Right cardiac atrium (tissue), 5 donors: ENCODE measurements around the gene SMIM22. TPM values are rescaled to one million over a fixed set of nuclear protein-coding genes. Genes with fewer than 3 reads are reported as not detected.

Experiments used
- ATAC-seq, 2 donors: fragments of 200-7000 bp; cut with Tn5 transposase; one replicate each; pipeline versions ENCODE4 v1.8.0 to v1.9.1; 2020; ENCODE audit warnings: moderate library complexity in 2 of 2, mild to moderate bottlenecking in 1 of 2
- DNase-seq, 3 donors: peaks; one replicate each; pipeline ENCODE4 v3.0.0-alpha.2; 2020
- H3K27ac ChIP-seq: one replicate; pipeline ENCODE4 v1.5.1; 2013; ENCODE audit warnings: mild to moderate bottlenecking, low read length, control low read depth, moderate library complexity
- H3K27me3 ChIP-seq: one replicate; pipeline ENCODE4 v1.6.1; 2013; ENCODE audit not compliant: control insufficient read depth, insufficient read depth
- H3K4me1 ChIP-seq: one replicate; pipeline ENCODE4 v1.6.1; 2013; ENCODE audit warnings: low read length; ENCODE audit not compliant: control insufficient read depth, insufficient read depth
- H3K4me3 ChIP-seq: one replicate; pipeline ENCODE4 v1.5.1; 2013; ENCODE audit warnings: low read length, control low read depth
- H3K9me3 ChIP-seq: one replicate; pipeline ENCODE4 v1.6.1; 2013; ENCODE audit warnings: low read length; ENCODE audit not compliant: control insufficient read depth
- WGBS: extraction: QIAGEN DNeasy Blood & Tissue Kit; methylation state at CpG from one replicate; pipeline ENCODE4 v1.1.7; 2013; 5-methylcytosine and 5-hydroxymethylcytosine counted together
- intact Hi-C, 4 donors: fragments of 100-400 bp; cut with DNase I; formaldehyde crosslinking; loops; one replicate each; pipeline versions ENCODE4 v1.11.0 to v1.14.0; 2022 to 2023
- polyA plus RNA-seq: library from polyadenylated mRNA; stranded (reverse); fragments of 200-250 nt; gene quantifications from one replicate; pipeline ENCODE4 v1.2.3, GENCODE V29; 2013
- total RNA-seq, 4 donors: library from RNA; stranded (reverse); fragmentation: NEBNext Ultra II Directional; extraction: Animal tissue kit (Norgen Biotek cat#: 25700); gene quantifications; one replicate each; pipeline ENCODE4 v1.2.1, GENCODE V29; 2021
- donor health status: healthy with polysubstance abuse.
- donor health status: DM: no; HTN: yes; CAD: no.
- donor health status: DM: no; HTN: no; CAD: no.
- donor health status: DM: no; HTN: yes; CAD: no; lungs with severe emphysema.
- donor health status: DM: yes; HTN: yes; CAD: no.

Gene SMIM22
- total and polyA plus RNA-seq, 5 donors: not detected

DNA sequence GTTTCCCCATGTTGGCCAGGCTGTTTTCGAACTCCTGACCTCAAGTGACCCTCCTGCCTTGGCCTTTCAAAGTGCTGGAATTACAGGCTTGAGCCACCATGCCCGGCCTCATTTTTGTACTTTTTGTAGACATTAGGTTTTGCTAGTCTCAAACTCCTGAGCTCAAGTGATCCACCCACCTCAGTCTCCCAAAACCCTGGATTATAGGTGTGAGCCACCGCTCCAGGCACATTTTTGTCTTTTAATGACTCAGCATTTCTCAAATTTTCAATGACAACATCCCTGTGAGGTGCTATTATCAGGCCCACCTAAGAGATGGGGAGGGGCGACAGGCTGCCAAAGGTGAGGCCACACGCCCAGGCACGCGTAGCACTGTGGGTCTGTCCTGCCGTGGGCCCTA is 8.1 kb upstream of the SMIM22 start:
- intact Hi-C loops: no loop called here
- H3K4me1 ChIP-seq: no peaks in the 10 kb centered on the region
- 95% methylated on average over 8 of the region's 8 CpGs for WGBS
- ATAC-seq: peak in 1 of 2 donors; percentile 12
- H3K27ac ChIP-seq: no peak overlapping the region
- H3K4me3 ChIP-seq: no peak overlapping the region
- H3K9me3 ChIP-seq: no peaks in the 10 kb centered on the region
- H3K27me3 ChIP-seq: no peaks in the 10 kb centered on the region
- peak in 1 of 3 donors; percentile 18 for DNase-seq

DNA sequence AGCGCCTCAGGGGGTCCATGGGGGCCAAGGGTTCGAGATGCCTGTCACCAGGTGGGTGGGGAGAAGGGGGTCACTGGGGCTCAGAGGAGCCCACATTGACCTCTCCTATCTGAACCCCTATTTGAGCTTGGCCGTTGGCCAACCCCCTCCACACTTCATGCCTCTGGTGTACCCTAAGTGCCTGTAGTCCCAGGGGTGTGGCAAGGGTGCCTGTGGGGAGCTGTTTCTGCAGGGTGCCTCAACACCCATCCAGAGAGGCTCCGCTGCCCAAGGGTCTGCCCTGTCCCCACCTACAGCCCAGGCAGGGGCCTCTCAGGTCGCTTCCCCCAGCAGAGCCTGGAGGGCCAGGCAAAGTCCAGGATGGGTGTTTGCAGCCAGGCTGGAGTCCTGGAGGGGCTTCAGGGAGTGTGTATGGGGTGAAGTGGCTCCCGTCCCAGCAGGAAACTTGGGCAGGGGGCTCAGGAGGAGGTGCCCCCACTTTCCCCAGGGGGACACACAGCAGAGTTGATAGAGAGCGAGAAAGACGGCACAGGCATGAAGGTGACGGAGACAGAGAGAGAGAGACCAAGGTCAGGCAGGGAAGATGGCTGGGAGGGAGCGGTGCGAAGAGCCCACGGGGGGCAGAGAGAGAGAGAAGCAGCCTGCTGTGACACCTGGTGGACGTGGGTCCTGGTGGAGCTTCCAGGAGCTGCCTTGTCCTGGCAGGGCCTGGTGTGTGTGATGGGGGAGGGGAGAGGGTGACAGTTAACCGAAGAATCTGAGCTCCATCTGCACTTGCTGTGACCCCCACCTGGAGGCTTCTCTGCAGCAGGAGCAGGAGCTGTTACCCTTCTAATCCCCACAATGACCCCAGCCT is 7.3 kb upstream of the SMIM22 start, which contains the start of gene SEPTIN12:
Gene SEPTIN12, minus strand, starts transcription at position 719 of the 856 bp plus-strand sequence. Its CDS starts 700 bp downstream, at position 19.
- WGBS: 62% methylated on average over 14 of the region's 14 CpGs
- Histone ChIP-seq H3K4me3 (no peak within 1 kb of the TSS), H3K27ac (no peak within 1 kb of the TSS), H3K4me1 (no peaks in the 10 kb centered on the region), H3K27me3 (no peaks in the 10 kb centered on the region), H3K9me3 (no peaks in the 10 kb centered on the region)
- ATAC-seq: peak; percentile 20 to 22
- intact Hi-C loops: no loop called here
- peak in 1 of 3 donors; percentile 43 for DNase-seq

GRCh38 chr16:4788489-4788889 is 6.7 kb upstream of the SMIM22 start:
- intact Hi-C loops: no loop called here
- no peak overlapping the region for H3K4me3 ChIP-seq
- DNase-seq (peak in 1 of 3 donors; percentile 17), ATAC-seq (no peak)
- H3K27ac ChIP-seq: no peak overlapping the region
- no peaks in the 10 kb centered on the region for H3K27me3 ChIP-seq
- 58% methylated on average over 9 of the region's 9 CpGs for WGBS
- no peaks in the 10 kb centered on the region for H3K4me1 ChIP-seq
- no peaks in the 10 kb centered on the region for H3K9me3 ChIP-seq

DNA sequence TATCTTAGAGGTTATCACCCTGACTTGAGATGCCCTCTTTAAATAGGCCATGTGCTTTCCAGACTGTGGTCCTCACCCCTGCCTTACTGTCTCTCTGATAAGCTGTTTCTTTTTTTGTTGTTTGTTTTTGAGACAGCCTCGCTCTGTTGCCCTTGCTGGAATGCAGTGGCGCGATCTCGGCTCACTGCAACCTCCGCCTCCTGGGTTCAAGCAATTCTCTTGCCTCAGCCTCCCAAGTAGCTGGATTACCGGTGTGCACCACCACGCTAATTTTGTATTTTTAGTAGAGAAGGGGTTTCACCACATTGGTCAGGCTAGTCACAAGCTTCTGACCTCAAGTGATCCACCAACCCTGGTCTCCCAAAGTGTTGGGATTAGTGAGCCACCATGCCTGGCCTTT is 6.3 kb upstream of the SMIM22 start:
- Histone ChIP-seq H3K4me3 (no peak overlapping the region), H3K27ac (no peak overlapping the region), H3K4me1 (no peaks in the 10 kb centered on the region), H3K9me3 (no peaks in the 10 kb centered on the region), H3K27me3 (no peaks in the 10 kb centered on the region)
- ATAC-seq (no peak), DNase-seq (no peak)
- intact Hi-C loops: no loop called here
- 79% methylated on average over 7 of the region's 7 CpGs for WGBS

- Histone ChIP-seq H3K9me3 (no peaks in the 10 kb centered on the region), H3K4me3 (no peak overlapping the region), H3K27ac (no peak overlapping the region), H3K4me1 (no peaks in the 10 kb centered on the region), H3K27me3 (no peaks in the 10 kb centered on the region)
- no peak for ATAC-seq
- peak in 1 of 3 donors; percentile 6 for DNase-seq
- intact Hi-C loops: no loop called here
- 87% methylated on average over 10 of the region's 10 CpGs for WGBS
These were observed 4.9 kb upstream of the SMIM22 start for GRCh38 chr16:4790261-4790660.

GRCh38 chr16:4790871-4791270 is 4.3 kb upstream of the SMIM22 start:
- no peaks in the 10 kb centered on the region for H3K4me1 ChIP-seq
- DNase-seq: peak in 1 of 3 donors; percentile 4
- intact Hi-C loops: no loop called here
- no peaks in the 10 kb centered on the region for H3K9me3 ChIP-seq
- ATAC-seq: no peak
- H3K27me3 ChIP-seq: no peaks in the 10 kb centered on the region
- H3K27ac ChIP-seq: no peak overlapping the region
- 66% methylated on average over 10 of the region's 10 CpGs for WGBS
- no peak overlapping the region for H3K4me3 ChIP-seq

GRCh38 chr16:4792951-4793513 is 2.1 kb upstream of the SMIM22 start:
- intact Hi-C loops: no loop called here
- H3K4me1 ChIP-seq: no peaks in the 10 kb centered on the region
- H3K9me3 ChIP-seq: no peaks in the 10 kb centered on the region
- no peak overlapping the region for H3K27ac ChIP-seq
- WGBS: 74% methylated on average over 13 of the region's 13 CpGs
- peak in 1 of 3 donors; percentile 5 for DNase-seq
- H3K4me3 ChIP-seq: no peak overlapping the region
- ATAC-seq: no peak
- H3K27me3 ChIP-seq: no peaks in the 10 kb centered on the region

DNA sequence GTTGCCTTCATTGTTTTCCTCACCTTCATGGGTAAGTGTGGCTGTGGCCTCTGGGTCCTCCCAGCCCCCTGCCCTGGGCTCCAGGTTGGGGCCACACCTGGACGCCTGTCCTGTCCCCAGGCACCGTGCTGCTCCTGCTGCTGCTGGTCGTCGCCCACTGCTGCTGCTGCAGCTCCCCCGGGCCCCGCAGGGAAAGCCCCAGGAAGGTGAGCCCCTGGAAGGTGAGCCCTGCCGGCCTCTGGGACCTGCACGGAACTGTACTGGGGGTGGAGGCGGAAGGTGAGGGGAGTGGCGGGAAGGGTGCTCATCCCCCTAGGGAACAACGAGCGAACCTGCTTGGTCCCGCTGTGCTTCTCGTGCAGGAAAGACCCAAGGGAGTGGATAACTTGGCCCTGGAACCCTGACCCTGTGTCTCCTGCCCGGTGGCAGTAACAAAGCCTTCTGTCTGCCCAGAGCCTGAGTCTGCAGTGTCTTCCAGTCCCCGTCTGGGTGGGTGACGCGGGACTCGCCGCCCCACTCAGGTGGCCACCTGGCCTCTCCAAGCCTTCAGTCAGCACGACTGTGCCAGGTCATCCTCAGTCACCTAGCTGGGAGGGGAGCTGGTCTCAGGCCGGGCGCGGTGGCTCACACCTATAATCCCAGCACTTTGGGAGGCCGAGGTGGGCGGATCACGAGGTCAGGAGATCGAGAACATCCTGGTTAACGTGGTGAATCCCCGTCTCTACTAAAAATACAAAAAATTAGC is 831 bp downstream of the SMIM22 start:
- peak in 1 of 2 donors; percentile 4 for ATAC-seq
- DNase-seq: peak in 1 of 3 donors; percentile 55
- Histone ChIP-seq H3K9me3 (no peaks in the 10 kb centered on the region), H3K4me3 (no peak overlapping the region), H3K27me3 (no peaks in the 10 kb centered on the region), H3K4me1 (no peaks in the 10 kb centered on the region), H3K27ac (no peak overlapping the region)
- intact Hi-C loops: no loop called here
- WGBS: 94% methylated on average over 30 of the region's 30 CpGs

DNA sequence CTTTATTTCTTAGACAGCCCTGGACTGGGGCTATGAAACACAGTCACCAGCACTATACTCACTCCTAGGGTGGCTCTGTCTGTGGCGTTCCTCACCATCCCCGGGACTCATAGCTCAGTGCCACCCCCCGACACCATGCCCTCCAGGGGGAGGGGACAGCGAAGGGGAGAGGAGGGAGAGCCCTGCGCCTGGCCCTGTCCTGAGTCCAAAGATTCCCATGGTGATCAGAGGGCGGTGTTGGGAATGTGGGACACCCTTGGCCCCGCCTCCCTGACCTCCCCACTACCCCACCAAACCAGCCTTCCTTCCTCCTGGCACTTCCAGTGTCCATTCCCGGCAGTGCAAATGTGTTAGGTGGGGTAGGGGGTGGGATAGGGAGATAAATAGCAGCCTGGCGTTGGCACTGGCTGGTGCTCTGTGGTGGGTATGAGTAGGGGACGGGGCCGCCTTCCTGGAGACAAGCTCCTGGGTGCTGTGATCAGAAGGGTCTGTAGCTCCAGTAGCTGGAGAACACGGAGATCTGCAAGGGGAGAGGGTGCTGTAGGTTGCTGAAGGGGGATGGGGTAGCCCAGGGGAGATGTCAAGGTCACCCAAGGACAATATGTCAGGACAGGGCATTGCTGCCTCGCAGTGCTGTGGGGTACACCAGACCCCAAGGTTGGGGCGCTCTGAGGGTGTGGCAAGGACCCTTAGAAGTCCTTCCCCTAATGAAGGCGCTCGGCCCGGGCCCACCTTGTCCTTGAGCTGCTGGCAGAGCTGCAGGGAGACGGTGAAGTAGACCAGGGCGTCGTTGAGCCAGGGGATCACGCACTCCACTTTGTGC is 2.0 kb downstream of the SMIM22 start:
- H3K27ac ChIP-seq: no peak overlapping the region
- WGBS: 87% methylated on average over 21 of the region's 21 CpGs
- H3K27me3 ChIP-seq: no peaks in the 10 kb centered on the region
- H3K9me3 ChIP-seq: no peaks in the 10 kb centered on the region
- no peaks in the 10 kb centered on the region for H3K4me1 ChIP-seq
- no peak overlapping the region for H3K4me3 ChIP-seq
- intact Hi-C loops: no loop called here
- peak in 1 of 3 donors; percentile 46 for DNase-seq
- no peak for ATAC-seq

DNA sequence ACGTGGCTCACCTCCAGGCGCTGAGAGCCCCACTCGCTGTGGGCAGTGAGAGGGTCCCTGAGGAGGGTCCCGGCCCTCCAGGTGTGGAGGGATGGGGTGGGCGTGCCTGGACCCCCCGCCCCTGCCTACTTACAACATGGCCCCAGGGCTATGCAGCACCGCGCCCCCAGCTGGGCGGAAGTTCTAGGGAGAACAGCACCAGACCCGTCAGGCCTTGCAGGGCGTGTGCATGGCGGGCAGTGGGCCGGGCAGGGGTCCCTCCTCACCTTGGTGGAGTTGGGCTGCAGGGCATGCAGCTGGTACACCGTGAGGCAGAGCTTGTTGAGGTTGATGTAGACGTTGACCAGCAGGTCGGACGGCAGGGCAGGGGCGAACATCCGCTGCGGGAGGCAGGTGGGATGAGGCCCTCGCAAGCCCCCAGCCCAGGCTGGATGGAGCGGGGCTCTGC is 2.7 kb downstream of the SMIM22 start:
- no peak overlapping the region for H3K4me3 ChIP-seq
- no peaks in the 10 kb centered on the region for H3K9me3 ChIP-seq
- intact Hi-C loops: no loop called here
- ATAC-seq (no peak), DNase-seq (peak in 1 of 3 donors; percentile 58)
- H3K4me1 ChIP-seq: no peaks in the 10 kb centered on the region
- 93% methylated on average over 22 of the region's 22 CpGs for WGBS
- no peak overlapping the region for H3K27ac ChIP-seq
- no peaks in the 10 kb centered on the region for H3K27me3 ChIP-seq
